D341Med (cell line): Measurements from ENCODE around the gene DSTN.
"Not testable (repeated sequence)": the region's sequence is repeated elsewhere in the genome, so short reads cannot be mapped to it uniquely, and the experiment has no call there.

ENCODE experiments used
- DNase-seq: peaks from one replicate; pipeline ENCODE4 v3.0.0; 2012; ENCODE audit warnings: low spot score

The DSTN gene

DNA sequence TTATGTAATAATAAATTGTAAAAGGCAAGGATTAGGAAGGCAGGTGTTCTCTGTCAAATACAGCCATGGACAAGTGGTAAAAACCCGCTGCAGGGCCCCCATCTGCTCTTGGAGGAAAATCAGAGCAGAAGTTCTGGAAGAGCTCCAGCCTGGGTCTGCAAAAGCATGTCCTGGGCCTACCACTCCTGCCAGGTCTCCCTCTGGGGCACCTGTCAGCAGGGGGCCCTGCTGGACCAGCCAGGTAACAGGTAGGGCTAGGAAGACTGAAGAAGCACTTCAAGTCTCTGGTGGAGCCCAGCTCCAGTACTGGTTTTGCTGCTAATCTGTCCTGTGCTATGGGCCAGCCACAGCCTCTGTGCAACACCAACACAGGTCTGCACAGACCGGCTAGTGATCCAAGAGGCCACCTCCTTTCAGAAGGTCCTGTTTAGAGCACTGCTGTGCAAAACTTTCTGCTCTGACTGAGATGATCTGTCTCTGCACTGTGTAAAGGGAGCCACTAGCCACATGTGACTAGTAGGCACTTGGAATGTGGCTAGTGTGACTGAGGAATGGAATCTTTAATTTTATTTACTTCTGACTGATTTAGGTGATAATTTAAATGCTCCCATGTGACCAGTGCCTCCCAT, 82.0 kb downstream of the DSTN start:
- no peak for DNase-seq

DNA sequence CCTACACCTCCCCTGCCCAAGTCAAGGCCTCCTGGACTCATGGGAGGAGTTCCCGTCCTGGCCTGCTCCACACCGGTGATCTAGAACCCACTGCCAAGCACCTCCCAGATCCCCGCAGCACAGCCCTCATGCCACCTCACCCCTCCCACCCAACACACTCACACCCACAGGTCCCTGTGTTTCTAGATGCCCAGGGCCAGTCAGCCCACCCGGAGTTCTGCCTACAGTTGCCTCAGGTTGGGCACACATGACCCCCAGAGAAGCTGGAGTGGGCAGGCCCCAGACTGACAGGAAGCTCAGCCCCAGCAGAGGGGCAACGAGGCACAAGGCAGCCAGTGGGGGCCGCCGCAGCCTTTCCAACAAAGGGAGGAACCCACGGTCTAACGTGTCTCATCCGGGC, 82.5 kb downstream of the DSTN start:
- DNase-seq: no peak

DNA sequence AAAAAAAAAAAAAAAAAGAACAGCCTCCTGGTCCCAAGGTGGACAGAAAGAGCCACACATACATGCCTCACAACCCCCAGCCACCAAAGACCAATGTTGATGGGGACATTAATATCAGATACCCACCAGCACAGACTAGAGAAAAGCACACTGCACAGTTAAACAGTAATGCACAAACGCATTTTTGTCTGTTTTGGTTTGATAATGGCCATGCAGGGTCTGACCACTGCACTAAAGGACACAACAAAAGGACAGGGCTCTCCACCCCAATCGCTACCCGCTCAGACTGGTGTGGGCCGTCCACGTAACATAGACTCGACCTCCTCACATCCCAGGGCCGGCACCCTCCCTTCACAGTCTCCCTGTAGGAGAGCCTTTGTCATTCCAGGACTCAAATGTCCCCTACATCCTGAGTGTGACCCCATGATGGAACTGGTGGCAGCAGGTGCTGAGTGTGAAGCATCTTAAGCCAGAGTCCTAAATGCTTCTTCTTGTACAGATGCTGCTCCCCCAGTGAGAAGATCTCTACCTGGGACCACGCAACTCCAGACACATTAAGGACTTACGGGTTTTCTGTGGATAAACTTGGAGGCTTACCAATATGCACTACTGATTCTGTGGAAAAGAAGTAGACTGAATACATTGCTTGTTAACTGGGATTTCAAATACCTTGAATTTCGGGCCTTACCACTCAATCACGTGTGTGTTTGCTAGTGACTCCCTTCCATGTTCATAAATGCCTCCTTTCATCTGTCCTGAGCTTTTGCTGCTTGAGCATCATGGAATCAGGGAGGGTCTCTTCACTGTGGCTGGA, 84.2 kb downstream of the DSTN start:
- DNase-seq: no peak

DNA sequence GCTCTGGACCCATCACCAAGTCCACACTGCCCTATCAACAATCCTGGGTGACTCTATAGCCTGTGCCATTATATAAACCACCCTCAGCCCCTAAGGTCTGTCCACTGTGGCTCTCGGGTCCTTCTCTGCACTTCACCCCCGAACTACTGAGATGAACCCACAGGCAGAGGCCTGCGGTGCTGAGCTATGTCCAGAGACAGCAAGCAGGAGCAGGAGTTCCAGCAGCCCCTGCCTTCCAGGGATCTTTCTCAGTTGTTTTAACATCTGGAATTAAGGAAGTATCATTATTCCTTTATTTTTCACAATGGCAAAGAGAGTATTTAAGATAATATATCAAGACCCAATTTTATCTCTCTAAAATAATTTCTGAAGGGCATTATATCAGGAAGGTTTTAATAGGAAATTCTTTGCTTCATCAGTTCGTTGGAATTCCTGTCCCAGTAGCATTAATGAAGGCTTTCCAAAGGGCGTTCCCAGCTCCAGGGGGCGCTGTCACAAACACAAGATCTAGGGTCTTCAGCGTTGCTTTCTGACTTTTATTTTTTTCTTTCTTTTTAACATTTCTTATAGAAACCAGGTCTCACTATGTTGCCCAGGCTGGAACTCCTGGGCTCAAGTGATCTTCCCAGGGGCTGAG, 84.9 kb downstream of the DSTN start:
- no peak for DNase-seq

DNA sequence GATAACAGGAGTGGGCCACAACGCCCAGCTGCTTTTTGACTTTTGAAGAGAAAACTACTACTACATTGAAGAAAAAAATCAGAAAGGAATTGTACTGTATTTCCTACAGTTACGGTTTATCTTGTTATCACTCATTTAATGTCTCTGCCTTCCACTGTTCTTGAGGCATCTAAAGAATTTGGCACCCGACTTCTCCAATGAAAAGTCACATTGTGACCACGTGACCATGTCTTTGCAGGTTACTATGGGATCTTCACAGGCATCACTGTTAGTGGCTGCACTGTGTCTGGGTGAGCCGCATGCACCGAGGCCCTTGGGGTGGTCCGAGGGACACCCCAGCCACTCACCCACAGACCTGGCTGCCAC, 85.4 kb downstream of the DSTN start:
- no peak for DNase-seq

DNA sequence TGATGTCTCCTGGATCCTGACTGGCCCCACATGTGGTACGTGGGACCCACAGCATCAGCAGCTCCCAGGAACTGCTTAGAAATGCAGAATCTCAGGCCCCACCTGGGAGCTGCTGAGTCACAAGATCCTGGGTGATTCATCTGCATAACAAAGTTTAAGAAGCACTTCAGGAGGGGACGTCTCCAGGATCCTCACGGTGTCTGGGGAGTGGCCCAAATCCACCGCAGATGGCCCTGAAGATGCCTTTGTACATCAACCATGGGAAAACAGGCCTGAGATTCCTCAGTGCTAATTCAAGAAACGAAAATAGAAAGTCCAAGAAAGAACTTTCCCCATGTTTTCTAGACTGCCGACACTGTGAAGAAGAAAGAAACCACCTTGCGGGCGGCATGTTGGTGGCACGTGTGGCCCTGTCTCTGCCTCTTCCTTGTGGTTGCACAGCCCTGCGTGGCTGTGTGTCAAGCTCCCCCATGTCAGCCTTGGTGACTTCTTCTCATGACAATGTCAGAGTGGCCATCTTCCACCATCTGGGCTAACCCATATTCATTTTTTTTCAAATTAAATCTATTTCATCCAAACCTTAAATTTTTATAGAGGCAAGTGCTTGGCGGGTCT, 86.1 kb downstream of the DSTN start:
- no peak for DNase-seq

DNA sequence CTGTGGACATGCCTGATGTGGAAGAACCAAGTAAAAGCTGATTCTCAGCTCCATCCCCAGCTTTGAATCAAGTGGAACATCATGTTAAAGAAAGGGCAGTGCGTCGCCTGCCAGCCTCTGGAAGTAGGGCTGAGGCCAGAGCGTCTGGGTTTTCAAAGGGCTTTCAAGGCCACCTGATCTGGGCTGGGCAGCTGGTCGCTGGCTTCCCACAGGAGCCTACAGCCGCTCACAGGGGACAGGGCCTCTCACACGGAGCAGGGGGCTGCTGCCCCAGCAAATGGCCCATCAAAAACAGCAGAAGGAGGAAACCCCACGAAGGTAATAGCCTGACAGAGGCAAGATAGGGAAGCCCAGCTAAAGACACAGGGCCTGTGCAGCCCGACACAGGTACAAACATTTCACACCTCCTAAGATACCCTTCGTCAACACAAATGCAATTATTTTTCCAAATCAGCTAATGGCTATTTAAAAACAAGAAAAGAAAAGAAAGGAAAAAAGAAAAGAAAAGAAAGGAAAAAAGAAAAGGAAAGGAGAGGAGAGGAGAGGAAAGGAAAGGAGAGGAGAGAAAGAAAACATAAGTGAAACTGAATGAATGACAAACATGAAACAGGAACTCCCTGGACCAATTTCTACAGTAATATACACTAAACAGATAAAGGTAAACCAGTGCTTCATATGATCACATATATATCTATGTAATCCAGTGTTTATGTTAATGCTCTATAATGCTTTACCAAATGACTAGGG, 87.4 kb downstream of the DSTN start:
- no peak for DNase-seq

DNA sequence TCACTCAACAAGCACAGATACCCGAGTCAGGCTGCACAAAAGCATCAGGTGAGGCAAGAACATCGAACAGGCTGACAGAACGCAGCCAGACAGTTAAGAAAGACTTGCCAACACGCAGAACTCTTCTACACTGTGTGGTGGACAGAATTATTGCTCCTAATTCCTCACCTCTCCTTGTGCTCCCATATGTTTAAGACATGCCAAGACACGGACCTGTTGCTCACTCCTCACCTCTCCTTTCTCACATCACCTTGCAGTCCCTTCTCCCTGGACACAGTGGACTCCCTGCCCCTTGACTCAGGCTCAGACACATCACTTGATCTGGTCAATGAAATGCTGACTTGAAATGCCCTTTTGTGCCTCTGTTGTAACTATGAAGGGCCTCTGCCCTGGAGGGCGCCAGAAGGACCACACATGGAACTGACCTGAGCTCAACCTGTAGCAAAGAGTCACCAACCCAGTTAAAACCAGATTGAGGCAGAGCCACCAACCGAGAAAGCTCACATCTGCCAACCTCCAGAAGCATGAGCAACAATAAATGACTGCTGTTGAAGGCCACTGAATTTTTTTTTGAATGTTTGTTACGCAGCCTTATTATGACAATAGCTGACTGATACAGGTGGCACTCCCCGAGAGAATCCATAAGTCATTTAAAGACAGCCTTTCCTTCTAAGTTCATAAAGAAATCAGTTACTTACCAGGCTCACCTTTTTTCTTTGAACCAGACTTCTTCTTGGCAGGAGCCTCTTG, 88.2 kb downstream of the DSTN start:
- DNase-seq: no peak

DNA sequence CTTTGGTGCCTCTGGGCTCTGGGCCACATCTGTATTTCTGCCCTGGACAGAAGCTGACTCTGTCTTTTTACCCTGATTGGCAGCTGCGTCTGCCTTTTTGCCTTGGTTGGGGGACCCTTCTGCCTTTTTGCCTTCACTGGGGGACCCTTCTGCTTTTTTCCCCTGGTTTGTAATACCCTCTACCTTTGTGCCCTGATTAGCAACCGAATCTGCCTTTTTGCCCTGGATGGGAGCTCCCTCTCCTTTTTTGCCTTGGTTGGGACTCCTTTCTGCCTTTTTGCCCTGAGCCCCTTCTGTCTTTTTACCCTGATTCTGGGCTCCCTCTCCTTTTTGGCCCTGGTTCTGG, 88.7 kb downstream of the DSTN start:
- no peak for DNase-seq

DNA sequence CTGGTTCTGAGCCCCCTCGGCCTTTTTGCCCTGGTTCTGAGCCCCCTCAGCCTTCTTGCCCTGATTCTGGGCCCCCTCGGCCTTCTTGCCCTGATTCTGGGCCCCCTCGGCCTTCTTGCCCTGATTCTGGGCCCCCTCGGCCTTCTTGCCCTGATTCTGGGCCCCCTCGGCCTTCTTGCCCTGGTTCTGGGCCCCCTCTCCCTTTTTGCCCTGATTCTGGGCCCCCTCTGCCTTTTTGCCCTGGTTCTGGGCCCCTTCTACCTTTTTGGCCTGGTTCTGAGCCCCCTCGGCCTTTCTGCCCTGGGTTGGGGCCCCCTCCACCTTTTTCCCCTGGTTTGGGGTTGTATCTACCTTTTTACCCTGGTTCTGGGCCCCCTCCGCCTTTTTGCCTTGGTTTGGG, 89.5 kb downstream of the DSTN start:
- DNase-seq: not testable (repeated sequence)
